ENCODE results near the gene ICAM1. TPM values are rescaled to one million over a fixed set of nuclear protein-coding genes. Genes with fewer than 3 reads are reported as not detected.

The ICAM1 gene
- total RNA-seq, 1 donor from 2014 or later = 0.80 TPM

GRCh38 chr19:10262771-10263170 lies 8.1 kb upstream of the ICAM1 start:
- Histone ChIP-seq H3K36me3 (no peaks in the 10 kb centered on the region), H3K9ac (no peak overlapping the region), H3K27ac (no peak overlapping the region), H3K4me1 (no peaks in the 10 kb centered on the region), H3K9me3 (ENCODE audit: low read depth) (no peaks in the 10 kb centered on the region), H4K20me1 (ENCODE audit: low read depth) (no peaks in the 10 kb centered on the region), H3K79me2 (ENCODE audit: low read depth) (no peaks in the 10 kb centered on the region), H3K4me2 (no peak overlapping the region), H3F3A (ENCODE audit: low read depth) (peaks cover 5% of the 10 kb centered on the region), H2AFZ (replicated peaks) (no peak overlapping the region), H3K4me3 (no peak overlapping the region), H3K27me3 (no peaks in the 10 kb centered on the region)
- no peak for DNase-seq (ENCODE audit: low spot score)
- no peak overlapping the region for H3K27ac Mint-ChIP-seq
- TF ChIP-seq EZH2 (IDR thresholded peaks at IDR 0.05) (no peak), EZH2phosphoT487 (IDR thresholded peaks at IDR 0.05) (no peak), CTCF (IDR thresholded peaks at IDR 0.05) (no peak)
- peaks cover 3% of the 10 kb centered on the region for H3K27me3 Mint-ChIP-seq (ENCODE audit: insufficient read depth, low read depth)
- no peaks in the 10 kb centered on the region for H3K9me3 Mint-ChIP-seq
- no peak overlapping the region for H3K4me3 Mint-ChIP-seq
- H3K4me1 Mint-ChIP-seq = no peaks in the 10 kb centered on the region
- H3K36me3 Mint-ChIP-seq = no peaks in the 10 kb centered on the region

GRCh38 chr19:10266706-10267105 lies 4.2 kb upstream of the ICAM1 start:
- no peak for DNase-seq (ENCODE audit: low spot score)
- Histone ChIP-seq H4K20me1 (ENCODE audit: low read depth) (no peaks in the 10 kb centered on the region), H3K79me2 (ENCODE audit: low read depth) (no peaks in the 10 kb centered on the region), H2AFZ (replicated peaks) (no peak overlapping the region), H3K27me3 (peaks cover 37% of the 10 kb centered on the region), H3K4me1 (no peaks in the 10 kb centered on the region), H3K4me3 (no peak overlapping the region), H3K4me2 (no peak overlapping the region), H3K9ac (no peak overlapping the region), H3K9me3 (ENCODE audit: low read depth) (no peaks in the 10 kb centered on the region), H3K36me3 (no peaks in the 10 kb centered on the region), H3F3A (ENCODE audit: low read depth) (peaks cover 18% of the 10 kb centered on the region), H3K27ac (no peak overlapping the region)
- Mint-ChIP-seq H3K9me3 (no peaks in the 10 kb centered on the region), H3K27ac (no peak overlapping the region), H3K4me1 (no peaks in the 10 kb centered on the region), H3K27me3 (ENCODE audit: insufficient read depth, low read depth) (peaks cover 18% of the 10 kb centered on the region), H3K36me3 (no peaks in the 10 kb centered on the region), H3K4me3 (peak overlapping the region; percentile 43)
- TF ChIP-seq EZH2phosphoT487 (IDR thresholded peaks at IDR 0.05) (no peak), EZH2 (IDR thresholded peaks at IDR 0.05) (no peak), CTCF (IDR thresholded peaks at IDR 0.05) (no peak)

- TF ChIP-seq EZH2 (IDR thresholded peaks at IDR 0.05) = no peak
- no peak for TF ChIP-seq CTCF (IDR thresholded peaks at IDR 0.05)
- no peak for TF ChIP-seq EZH2phosphoT487 (IDR thresholded peaks at IDR 0.05)
- no peak for DNase-seq (ENCODE audit: low spot score)
- no peaks in the 10 kb centered on the region for H3K9me3 Mint-ChIP-seq
- no peak overlapping the region for H3K27ac Mint-ChIP-seq
- Histone ChIP-seq H3F3A (ENCODE audit: low read depth) (peaks cover 18% of the 10 kb centered on the region), H3K4me3 (no peak overlapping the region), H3K4me2 (no peak overlapping the region), H2AFZ (replicated peaks) (no peak overlapping the region), H4K20me1 (ENCODE audit: low read depth) (no peaks in the 10 kb centered on the region), H3K79me2 (ENCODE audit: low read depth) (no peaks in the 10 kb centered on the region), H3K36me3 (no peaks in the 10 kb centered on the region), H3K27ac (no peak overlapping the region), H3K4me1 (no peaks in the 10 kb centered on the region), H3K9me3 (ENCODE audit: low read depth) (no peaks in the 10 kb centered on the region), H3K9ac (no peak overlapping the region), H3K27me3 (peaks cover 50% of the 10 kb centered on the region)
- H3K4me3 Mint-ChIP-seq = no peak overlapping the region
- H3K36me3 Mint-ChIP-seq = no peaks in the 10 kb centered on the region
- no peaks in the 10 kb centered on the region for H3K4me1 Mint-ChIP-seq
- H3K27me3 Mint-ChIP-seq (ENCODE audit: insufficient read depth, low read depth) = peaks cover 24% of the 10 kb centered on the region
These were observed 2.8 kb upstream of the ICAM1 start for GRCh38 chr19:10268071-10268470.

Measured in neural progenitor cell (in vitro differentiated cells).